Right cardiac atrium (tissue), 5 donors: ENCODE data around the gene TRIP12. TPM values are rescaled to one million over a fixed set of nuclear protein-coding genes. Genes with fewer than 3 reads are reported as not detected.

Experiments
- ATAC-seq, 2 donors: fragments of 200-7000 bp; cut with Tn5 transposase; one replicate each; pipeline versions ENCODE4 v1.8.0 to v1.9.1; 2020; ENCODE audit warnings: moderate library complexity in 2 of 2, mild to moderate bottlenecking in 1 of 2
- DNase-seq, 3 donors: peaks; one replicate each; pipeline ENCODE4 v3.0.0-alpha.2; 2020
- H3K27ac ChIP-seq: one replicate; pipeline ENCODE4 v1.5.1; 2013; ENCODE audit warnings: mild to moderate bottlenecking, low read length, control low read depth, moderate library complexity
- H3K27me3 ChIP-seq: one replicate; pipeline ENCODE4 v1.6.1; 2013; ENCODE audit not compliant: control insufficient read depth, insufficient read depth
- H3K4me1 ChIP-seq: one replicate; pipeline ENCODE4 v1.6.1; 2013; ENCODE audit warnings: low read length; ENCODE audit not compliant: control insufficient read depth, insufficient read depth
- H3K4me3 ChIP-seq: one replicate; pipeline ENCODE4 v1.5.1; 2013; ENCODE audit warnings: low read length, control low read depth
- H3K9me3 ChIP-seq: one replicate; pipeline ENCODE4 v1.6.1; 2013; ENCODE audit warnings: low read length; ENCODE audit not compliant: control insufficient read depth
- WGBS: extraction: QIAGEN DNeasy Blood & Tissue Kit; methylation state at CpG from one replicate; pipeline ENCODE4 v1.1.7; 2013; 5-methylcytosine and 5-hydroxymethylcytosine counted together
- intact Hi-C, 4 donors: fragments of 100-400 bp; cut with DNase I; formaldehyde crosslinking; loops; one replicate each; pipeline versions ENCODE4 v1.11.0 to v1.14.0; 2022 to 2023
- polyA plus RNA-seq: library from polyadenylated mRNA; stranded (reverse); fragments of 200-250 nt; gene quantifications from one replicate; pipeline ENCODE4 v1.2.3, GENCODE V29; 2013
- total RNA-seq, 4 donors: library from RNA; stranded (reverse); fragmentation: NEBNext Ultra II Directional; extraction: Animal tissue kit (Norgen Biotek cat#: 25700); gene quantifications; one replicate each; pipeline ENCODE4 v1.2.1, GENCODE V29; 2021
- donor health status: healthy with polysubstance abuse.
- donor health status: DM: no; HTN: yes; CAD: no.
- donor health status: DM: no; HTN: no; CAD: no.
- donor health status: DM: no; HTN: yes; CAD: no; lungs with severe emphysema.
- donor health status: DM: yes; HTN: yes; CAD: no.

Gene TRIP12
- total and polyA plus RNA-seq, 5 donors = 24.5 to 212 (median 203) TPM

DNA sequence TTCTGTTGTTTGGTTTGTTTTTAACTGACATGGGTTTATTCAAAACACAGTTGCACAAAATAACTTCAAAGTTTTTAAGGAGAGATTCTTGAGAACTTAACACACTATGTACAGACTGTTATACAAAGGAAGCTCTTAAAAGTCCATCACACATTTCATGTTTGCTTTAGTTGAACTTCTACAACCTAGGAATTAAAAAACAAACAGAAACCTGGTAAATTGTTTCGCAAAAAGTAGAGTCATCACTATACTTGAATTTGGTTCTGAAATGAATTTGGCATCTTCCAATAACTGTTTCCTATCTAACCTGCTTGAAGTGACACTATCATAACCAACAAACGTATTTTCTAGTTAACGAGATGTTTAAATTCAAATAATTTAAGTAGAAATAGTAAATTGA is 21.8 kb downstream of the TRIP12 start:
- Histone ChIP-seq H3K4me3 (no peak overlapping the region), H3K27me3 (no peaks in the 10 kb centered on the region), H3K27ac (no peak overlapping the region), H3K9me3 (no peaks in the 10 kb centered on the region), H3K4me1 (peaks cover 4% of the 10 kb centered on the region)
- ATAC-seq (no peak), DNase-seq (no peak)
- whole genome bisulfite sequencing = 93% methylated on average over 3 of the region's 3 CpGs
- intact Hi-C loops = no loop called here

DNA sequence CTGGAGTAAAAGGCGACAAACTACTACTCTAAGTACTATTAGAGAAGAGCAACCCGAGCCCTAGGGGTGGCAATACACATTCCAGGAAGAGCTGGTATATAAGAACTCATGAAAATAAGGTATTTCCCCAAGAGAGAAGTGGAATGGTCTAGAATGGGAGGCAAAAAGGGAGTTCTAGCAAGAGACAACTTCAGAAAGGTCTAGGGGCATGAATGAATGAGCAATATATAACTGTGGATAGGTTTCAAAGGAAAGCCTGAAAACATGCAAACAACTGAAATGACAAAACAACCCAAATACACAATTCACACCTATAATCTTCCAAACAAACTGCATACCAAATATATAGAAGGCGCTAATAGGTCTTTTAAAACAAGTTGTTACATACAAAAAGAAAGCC is 22.2 kb downstream of the TRIP12 start:
- peaks cover 4% of the 10 kb centered on the region for H3K4me1 ChIP-seq
- intact Hi-C loops = no loop called here
- 88% methylated on average over 3 of the region's 3 CpGs for WGBS

DNA sequence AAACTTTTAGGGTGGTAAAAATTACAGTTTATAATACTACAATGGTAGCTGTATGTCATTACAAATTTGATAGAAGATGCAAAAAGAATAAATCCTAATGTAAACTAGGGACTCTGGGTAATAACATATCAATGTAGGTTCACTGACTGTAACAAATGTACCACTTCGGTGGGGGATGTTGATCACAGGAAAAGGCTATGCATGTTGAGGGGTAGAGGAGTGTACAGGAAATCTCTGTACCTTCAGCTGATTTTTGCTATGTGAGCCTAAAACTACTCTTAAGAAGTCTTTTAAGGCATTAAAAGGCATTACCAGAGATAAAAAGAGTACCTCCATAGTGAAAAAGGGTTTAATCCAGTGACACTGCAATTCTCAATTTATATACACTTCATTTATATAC is 25.0 kb downstream of the TRIP12 start:
- DNase-seq = no peak

More for the DNA sequence above, 22.2 kb downstream of the TRIP12 start:
- Histone ChIP-seq H3K27ac (no peak overlapping the region), H3K27me3 (no peaks in the 10 kb centered on the region), H3K4me3 (no peak overlapping the region), H3K9me3 (no peaks in the 10 kb centered on the region)
- DNase-seq (no peak), ATAC-seq (no peak)

DNA sequence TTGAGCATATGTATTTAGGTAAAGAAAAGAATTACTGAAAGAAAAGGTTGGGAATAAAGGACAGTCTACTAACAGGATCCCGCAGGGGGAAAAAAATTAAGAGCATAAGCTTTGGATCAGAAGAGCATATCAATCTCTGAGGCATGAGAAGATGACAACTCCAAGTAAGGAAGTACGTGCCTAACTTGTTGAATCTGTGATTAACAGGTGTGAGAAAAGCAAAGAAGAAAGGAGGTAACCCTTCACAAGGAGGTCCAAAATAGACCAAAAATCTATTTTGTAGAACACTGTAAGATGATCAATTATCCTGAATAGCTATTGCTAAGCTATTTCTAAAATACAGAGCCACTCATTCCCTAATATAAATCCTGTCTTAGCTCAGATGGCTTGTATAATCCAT is 32.8 kb downstream of the TRIP12 start:
- Histone ChIP-seq H3K9me3 (no peaks in the 10 kb centered on the region), H3K27me3 (no peaks in the 10 kb centered on the region), H3K4me3 (no peak overlapping the region), H3K4me1 (peaks cover 2% of the 10 kb centered on the region), H3K27ac (no peak overlapping the region)
- ATAC-seq (no peak), DNase-seq (no peak)
- WGBS = 86% methylated on average over 2 of the region's 2 CpGs
- intact Hi-C loops = no loop called here

More for the DNA sequence above, 25.0 kb downstream of the TRIP12 start:
- WGBS = 28% methylated on average over 1 of the region's 1 CpG
- intact Hi-C loops = no loop called here
- Histone ChIP-seq H3K9me3 (no peaks in the 10 kb centered on the region), H3K27me3 (no peaks in the 10 kb centered on the region), H3K4me1 (peaks cover 2% of the 10 kb centered on the region), H3K4me3 (no peak overlapping the region), H3K27ac (no peak overlapping the region)
- ATAC-seq = no peak

DNA sequence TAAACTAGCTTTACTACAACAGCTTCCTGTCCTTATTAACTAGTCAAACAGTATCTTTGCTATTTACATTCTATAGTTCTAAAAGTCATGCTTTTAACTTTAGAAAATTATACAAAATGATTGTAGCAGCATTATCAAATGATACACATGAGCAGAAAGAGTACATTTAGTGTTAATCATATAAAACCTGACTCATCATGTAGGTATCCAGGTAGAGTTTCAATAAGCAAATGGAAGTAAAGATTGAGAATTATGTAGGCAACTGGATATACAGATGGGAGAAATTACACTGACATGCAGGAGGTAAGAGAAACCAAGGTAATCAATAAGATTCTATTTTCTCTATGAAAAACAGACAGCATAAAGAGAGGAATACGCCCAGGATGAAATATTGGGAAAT is 33.8 kb downstream of the TRIP12 start:
- no peak overlapping the region for H3K4me3 ChIP-seq
- no peaks in the 10 kb centered on the region for H3K9me3 ChIP-seq
- intact Hi-C loops = no loop called here
- H3K27me3 ChIP-seq = no peaks in the 10 kb centered on the region
- peaks cover 2% of the 10 kb centered on the region for H3K4me1 ChIP-seq
- DNase-seq (no peak), ATAC-seq (no peak)
- no peak overlapping the region for H3K27ac ChIP-seq
- 96% methylated on average over 1 of the region's 1 CpG for WGBS

DNA sequence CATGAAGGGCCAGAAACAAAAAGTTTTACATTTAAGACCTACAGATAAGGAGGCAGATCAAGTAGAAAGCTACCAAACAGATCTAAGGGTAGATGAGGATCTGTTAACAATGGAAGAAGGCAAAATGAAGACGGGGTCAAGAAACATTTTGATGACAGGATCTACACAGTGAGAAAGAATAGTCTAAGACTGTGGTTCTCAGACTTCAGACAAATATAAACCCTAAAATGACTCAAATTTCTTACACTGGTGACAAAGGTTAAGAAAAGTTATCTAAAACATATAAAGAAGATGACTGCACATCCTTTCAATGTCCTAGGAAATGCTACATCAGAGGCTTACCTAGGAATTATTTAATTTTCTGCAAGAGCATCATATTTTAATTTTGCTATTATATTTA is 34.4 kb downstream of the TRIP12 start:
- WGBS = 89% methylated on average over 1 of the region's 1 CpG
- Histone ChIP-seq H3K9me3 (no peaks in the 10 kb centered on the region), H3K27me3 (no peaks in the 10 kb centered on the region), H3K4me3 (no peak overlapping the region), H3K4me1 (peaks cover 2% of the 10 kb centered on the region), H3K27ac (no peak overlapping the region)
- DNase-seq (no peak), ATAC-seq (no peak)
- intact Hi-C loops = no loop called here

DNA sequence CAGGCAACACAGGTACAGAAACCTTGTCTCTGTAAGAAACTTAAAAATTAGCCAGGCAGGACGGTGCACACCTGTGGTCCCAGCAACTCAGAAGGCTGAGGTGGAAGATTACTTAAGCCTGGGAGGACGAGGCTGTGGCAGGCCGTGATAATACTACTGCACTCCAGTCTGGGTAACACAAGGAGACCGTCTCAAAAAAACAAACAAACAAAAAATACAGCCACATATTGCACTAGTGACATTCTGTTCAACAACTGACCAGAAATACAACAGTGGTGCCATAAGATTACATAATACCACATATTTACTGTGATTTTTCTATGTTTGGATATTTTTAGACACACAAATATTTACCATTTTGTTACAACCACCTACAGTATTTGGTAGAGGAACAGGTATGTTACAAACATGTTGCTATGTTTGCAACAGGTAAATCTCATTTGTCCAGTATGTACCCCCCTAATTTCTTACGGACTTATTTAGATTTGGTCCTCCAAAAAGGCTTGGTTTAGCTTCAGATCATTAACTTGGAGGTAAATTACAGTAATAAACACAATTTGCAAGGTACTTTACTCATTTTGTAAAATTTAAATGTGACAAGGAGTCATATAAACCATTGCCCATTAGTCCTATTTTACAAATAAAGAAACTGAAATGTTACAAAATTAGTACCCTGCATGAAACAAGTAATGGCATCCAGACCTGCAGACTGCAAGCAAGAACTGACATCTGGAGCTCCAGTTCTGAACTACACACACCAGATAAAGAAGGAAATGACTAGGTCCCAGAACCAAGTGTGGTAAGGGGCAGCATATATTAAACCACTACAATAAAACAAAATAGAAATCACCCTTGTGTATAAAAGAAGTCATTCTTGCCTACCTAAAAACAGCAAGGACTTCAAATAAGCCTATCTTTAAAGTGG is 36.8 kb downstream of the TRIP12 start:
- WGBS = 87% methylated on average over 5 of the region's 5 CpGs
- Histone ChIP-seq H3K4me3 (no peak overlapping the region), H3K27ac (no peak overlapping the region), H3K4me1 (peaks cover 2% of the 10 kb centered on the region), H3K27me3 (no peaks in the 10 kb centered on the region), H3K9me3 (no peaks in the 10 kb centered on the region)
- intact Hi-C loops = no loop called here
- DNase-seq (no peak), ATAC-seq (no peak)

DNA sequence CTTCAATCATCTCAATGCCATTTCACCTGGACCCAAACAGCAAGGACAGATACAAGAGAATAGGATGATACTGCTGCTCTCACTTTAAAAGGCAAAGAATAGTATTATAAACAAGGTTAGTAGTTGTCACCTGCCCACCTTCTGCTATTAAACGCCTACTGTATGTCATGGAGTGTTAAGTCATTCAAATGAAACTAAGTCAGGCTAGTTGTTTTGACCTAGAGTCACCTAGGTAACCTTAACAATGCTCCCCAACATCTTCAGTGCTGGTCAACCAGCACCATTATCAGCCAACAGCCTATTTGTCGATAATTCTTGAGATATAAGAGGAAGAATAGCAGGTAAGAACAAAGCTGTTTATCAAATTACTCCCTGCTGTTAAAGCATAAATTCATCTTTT is 39.2 kb downstream of the TRIP12 start:
- Histone ChIP-seq H3K4me1 (peaks cover 2% of the 10 kb centered on the region), H3K9me3 (no peaks in the 10 kb centered on the region), H3K4me3 (no peak overlapping the region), H3K27ac (no peak overlapping the region), H3K27me3 (no peaks in the 10 kb centered on the region)
- no peak for ATAC-seq
- DNase-seq = no peak
- 86% methylated on average over 2 of the region's 2 CpGs for WGBS
- intact Hi-C loops = no loop called here

DNA sequence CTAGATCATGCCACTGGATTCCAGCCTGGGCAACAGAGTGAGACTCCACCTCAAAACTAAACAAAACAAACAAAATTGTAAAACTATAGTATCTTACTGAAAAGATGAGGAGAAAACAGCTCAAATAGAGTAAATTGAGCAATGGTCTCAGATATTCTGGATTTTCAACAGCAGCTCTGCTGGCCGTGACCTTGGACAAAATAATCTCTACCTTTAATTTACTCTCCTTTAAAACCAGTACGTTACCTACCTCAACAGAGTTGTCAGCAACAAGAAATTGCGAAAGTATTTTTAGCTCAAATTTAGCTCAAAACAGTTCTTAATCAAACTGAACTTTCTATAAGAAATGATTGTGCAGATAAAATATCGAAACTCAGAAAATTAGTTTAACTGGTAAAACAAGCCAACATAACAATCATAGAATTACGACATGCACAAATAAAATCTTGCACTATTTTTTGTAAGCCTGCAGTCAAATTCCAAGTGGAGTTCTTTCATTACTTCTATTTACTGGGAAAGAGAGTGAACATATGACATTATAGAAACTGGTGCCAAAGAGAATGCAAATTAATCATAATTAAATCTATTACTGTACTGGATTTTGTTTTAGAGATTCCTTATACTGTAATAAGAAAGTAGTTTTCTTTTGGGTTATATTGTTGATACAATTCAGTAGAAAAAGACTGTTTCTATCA is 40.8 kb downstream of the TRIP12 start:
- Histone ChIP-seq H3K4me3 (no peak overlapping the region), H3K9me3 (no peaks in the 10 kb centered on the region), H3K27me3 (no peaks in the 10 kb centered on the region), H3K4me1 (peaks cover 2% of the 10 kb centered on the region), H3K27ac (no peak overlapping the region)
- WGBS = 80% methylated on average over 5 of the region's 5 CpGs
- intact Hi-C loops = no loop called here
- ATAC-seq (no peak), DNase-seq (no peak)

DNA sequence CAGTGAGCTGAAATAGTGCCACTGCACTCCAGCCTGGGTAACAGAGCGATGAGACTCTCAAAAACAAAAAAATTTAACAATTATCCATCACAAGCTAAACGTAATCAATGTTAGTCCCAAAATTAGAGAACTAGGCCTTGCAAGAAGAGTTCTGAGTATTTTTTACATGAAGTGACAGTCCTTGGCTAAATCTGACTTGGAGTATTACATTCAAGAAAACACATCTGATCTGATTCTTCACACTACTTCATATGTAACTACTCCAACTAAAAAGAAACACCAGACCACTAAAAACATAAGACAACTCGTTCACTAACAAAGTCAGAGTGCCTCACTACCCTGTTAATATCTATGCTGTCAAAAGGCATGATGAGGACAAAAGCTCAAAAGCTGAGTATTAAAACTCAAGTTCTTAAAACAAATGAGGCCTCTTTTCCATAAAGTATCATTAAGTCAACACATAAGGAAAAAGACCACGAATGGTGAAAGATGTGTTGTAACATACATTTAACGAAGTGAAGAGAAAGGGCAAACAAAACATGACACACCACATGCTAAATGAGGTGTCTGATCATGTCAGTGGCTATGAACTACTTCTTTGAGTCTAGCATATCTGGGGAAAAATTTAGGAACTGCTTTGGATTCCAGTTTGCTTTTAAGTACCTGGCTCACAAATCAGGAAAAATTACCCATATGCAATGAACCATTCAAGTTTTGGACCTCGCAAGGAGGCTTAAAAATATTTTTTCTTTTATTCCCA is 42.4 kb downstream of the TRIP12 start:
- H3K4me1 ChIP-seq = no peaks in the 10 kb centered on the region
- H3K27ac ChIP-seq = no peak overlapping the region
- intact Hi-C loops = no loop called here
- H3K9me3 ChIP-seq = no peaks in the 10 kb centered on the region
- ATAC-seq = no peak
- H3K4me3 ChIP-seq = no peak overlapping the region
- no peaks in the 10 kb centered on the region for H3K27me3 ChIP-seq
- WGBS = 90% methylated on average over 6 of the region's 6 CpGs
- DNase-seq = no peak

DNA sequence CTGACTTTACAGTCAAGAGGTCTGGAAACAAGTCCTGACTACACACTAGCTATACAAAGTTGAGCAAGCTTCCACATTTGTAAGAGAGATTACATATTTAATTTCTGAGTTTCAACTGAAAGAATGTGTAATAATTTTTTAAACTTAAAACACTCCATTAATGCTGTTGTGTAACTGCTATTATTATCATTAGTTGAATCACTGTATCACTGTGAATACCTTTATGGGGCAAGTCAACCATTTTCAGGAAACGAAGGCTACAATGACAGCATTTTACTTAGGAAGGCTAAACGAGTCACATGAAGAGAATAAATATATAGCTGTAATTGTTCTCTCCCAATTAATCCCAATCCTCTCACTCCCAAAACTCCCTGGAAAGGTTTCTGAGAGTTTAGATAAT is 46.3 kb downstream of the TRIP12 start:
- H3K27ac ChIP-seq = no peak overlapping the region
- intact Hi-C loops = no loop called here
- H3K9me3 ChIP-seq = no peaks in the 10 kb centered on the region
- ATAC-seq (no peak), DNase-seq (no peak)
- 83% methylated on average over 2 of the region's 2 CpGs for WGBS
- H3K27me3 ChIP-seq = no peaks in the 10 kb centered on the region
- H3K4me1 ChIP-seq = peaks cover 3% of the 10 kb centered on the region
- H3K4me3 ChIP-seq = no peak overlapping the region
